8988T (cell line): ENCODE measurements around the gene APC2.
"Not testable (repeated sequence)": the region's sequence is repeated elsewhere in the genome, so short reads cannot be mapped to it uniquely, and the experiment has no call there.

Experiments used
- DNase-seq: peaks from one replicate; pipeline ENCODE4 v3.0.0; 2011

The APC2 gene

GRCh38 chr19:1503089-1503924, 53.4 kb downstream of the APC2 start:
- DNase-seq, result no peak

DNA sequence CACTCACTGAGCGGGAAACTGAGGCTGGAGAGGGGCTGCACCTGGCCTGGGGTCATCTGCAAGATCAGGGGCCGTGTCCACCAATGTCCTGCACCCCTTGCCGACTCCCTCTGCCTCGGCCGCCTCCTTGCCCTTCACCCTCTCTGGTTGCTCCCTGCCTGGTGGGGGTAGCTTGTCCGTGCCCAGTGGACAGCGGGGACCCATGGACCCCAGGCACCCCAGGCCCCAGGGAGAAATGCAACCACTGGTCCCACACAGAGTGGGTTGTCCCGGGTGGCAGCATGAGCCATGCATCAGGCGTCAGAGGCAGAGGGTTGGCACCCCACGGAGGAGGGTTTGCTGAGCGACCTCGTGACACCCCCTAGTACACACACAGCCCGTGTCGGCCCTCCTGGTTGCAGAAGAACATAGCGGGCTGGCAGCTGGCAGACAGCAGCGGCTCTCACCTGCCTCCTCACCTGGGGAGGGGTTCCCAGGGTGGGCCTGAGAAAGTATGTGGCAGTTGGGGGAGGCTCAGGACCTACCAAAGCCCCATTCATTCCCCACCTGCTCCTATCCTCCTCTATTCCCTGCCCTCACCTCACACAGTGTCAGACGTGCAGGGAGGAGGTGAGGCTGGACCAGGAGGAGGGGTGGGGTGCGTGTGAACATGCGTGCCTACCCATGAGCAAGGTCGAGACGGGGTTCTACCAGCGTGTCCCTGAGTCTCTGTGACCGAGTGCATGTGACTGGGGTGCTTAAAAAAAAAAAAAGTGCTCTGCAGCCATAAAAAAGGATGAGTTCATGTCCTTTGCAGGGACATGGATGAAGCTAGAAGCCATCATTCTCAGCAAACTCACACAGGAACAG, 54.2 kb downstream of the APC2 start:
- no peak for DNase-seq

DNA sequence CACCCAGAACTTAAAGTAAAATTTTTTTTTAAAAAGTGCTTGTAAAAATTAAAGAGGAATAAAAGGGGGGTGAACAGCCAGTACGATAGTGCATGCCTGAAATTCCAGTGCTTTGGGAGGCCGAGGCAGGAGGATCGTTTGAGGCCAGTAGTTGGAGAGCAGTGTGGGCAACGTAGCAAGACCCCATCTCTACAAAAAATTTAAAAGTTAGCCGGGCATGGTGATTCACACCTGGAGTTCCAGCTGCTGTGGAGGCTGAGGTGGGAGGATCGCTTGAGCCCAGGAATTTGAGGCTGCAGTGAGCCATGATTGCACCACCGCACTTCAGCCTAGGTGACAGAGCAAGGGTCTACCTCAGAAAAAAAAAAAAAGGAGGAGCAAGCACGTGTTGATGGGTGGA, 55.1 kb downstream of the APC2 start:
- no peak for DNase-seq

DNA sequence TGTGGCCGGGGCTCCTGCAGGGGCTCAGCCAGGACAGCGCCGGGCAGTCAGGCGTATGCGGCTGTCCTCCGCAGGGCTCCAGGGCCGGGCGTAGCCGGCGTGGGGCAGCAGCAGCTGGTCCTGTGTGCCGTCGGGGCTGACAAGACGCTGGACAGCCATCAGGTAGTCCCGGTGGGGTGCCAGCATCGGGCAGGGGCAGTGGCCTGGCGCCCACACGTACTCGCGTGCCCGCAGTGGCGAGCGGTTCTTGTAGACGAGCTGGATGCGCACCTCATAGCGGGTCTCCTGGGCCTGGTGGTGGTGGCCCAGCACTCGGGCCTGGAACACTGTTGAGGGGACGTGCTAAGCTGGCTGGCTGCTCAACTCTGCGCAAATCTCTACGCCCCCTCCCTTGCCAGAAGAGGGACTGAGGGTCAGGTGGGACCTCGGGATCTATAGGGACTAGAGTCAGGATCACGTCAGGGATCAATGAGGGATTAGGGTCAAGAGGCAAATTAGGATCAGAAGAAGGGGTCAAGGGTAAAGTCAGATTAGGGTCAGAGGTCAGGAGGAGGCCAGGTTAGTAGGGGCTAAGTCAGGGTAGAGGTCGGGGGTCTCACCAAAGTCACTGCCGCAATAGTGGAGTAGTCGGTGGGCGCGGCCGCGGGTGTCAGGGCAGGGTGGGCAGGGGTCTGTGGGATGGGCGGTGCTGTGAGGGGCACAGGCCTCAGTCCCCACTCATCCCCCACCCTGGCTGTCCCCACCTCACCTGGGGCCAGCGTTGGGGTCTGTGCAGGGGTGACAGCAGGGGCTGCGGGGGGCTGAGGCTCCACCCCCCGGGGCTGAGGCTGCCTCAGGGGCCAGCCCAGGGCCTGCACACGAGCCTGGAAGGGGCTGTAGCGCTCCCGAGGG, 56.3 kb downstream of the APC2 start:
- DNase-seq, result no peak

GRCh38 chr19:1507192-1507660, 57.3 kb downstream of the APC2 start:
- DNase-seq, result no peak

DNA sequence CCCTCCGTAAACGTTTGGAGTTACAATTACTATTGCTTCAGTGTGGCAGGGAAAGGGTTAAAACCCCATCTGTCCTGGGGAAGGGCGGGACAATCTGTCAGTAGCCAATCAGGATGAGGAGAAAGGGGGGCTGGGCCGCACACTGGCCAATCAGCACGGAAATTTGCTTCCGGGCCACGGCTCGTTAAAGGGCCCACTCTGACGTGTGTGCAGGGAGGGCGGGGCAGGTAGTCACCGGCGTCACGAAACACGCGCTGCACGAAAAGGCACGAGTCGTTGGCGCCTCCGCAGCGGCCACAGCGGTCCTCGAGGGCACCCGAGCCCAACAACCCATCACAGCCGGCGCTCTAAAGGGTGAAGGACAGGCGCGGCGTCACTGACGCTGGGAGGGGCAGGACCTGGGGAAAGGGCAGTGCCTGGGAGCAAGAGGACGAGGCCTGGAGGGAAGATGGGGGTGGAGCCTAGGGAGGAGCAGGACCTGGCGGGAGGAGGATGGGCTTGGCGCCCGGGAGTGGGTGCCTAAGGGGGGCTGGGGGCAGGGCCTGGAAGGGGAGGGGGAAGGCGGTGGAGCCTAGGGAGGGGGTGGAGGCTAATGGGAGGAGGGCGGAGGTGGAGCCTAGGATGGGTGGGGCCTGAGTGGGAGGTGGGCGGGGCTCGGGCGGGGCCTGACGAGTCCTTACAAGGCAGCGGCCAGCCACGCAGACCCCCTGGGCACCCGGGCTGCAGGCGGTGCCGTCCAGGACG, 58.0 kb downstream of the APC2 start:
- peak; percentile 90 for DNase-seq

DNA sequence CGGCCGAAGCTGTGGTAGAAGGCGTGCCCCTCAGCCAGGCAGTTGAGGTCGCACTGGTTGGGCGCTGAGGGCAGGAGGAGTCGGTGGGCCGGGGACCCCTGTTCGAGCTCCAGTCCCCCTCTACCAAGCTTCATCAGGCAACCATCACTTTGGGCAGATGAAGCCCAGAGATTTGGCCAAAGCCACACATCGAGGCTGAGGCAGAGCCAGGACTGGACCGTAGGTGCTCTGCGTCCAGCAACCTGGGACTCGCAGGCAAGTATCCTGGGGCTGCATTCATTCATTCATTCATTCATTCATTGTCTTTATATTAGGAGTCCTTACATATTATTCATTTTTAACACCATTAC, 58.6 kb downstream of the APC2 start:
- no peak for DNase-seq

GRCh38 chr19:1509602-1510441, 59.9 kb downstream of the APC2 start:
- DNase-seq, result no peak

GRCh38 chr19:1510442-1510806, 60.5 kb downstream of the APC2 start:
- no peak for DNase-seq

DNA sequence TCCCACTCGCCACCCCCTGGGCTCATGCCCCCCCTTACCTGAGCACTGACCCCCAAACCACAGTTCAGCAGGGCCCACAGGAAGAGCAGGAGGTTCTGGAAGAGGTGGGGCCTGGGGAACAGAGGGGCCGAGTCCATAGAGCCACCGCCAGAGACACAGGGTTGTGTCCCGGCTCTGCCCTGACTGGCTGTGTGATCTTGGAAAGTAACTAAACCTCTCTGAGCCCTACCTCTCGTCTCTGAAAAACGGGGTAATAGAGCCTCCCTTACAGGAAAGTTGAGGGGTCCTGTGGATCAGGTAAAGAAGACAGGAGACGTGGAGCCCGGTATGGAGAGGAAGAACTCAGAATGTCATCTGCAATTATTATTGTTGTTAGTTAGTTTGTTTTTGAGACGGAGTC, 60.9 kb downstream of the APC2 start:
- no peak for DNase-seq

DNA sequence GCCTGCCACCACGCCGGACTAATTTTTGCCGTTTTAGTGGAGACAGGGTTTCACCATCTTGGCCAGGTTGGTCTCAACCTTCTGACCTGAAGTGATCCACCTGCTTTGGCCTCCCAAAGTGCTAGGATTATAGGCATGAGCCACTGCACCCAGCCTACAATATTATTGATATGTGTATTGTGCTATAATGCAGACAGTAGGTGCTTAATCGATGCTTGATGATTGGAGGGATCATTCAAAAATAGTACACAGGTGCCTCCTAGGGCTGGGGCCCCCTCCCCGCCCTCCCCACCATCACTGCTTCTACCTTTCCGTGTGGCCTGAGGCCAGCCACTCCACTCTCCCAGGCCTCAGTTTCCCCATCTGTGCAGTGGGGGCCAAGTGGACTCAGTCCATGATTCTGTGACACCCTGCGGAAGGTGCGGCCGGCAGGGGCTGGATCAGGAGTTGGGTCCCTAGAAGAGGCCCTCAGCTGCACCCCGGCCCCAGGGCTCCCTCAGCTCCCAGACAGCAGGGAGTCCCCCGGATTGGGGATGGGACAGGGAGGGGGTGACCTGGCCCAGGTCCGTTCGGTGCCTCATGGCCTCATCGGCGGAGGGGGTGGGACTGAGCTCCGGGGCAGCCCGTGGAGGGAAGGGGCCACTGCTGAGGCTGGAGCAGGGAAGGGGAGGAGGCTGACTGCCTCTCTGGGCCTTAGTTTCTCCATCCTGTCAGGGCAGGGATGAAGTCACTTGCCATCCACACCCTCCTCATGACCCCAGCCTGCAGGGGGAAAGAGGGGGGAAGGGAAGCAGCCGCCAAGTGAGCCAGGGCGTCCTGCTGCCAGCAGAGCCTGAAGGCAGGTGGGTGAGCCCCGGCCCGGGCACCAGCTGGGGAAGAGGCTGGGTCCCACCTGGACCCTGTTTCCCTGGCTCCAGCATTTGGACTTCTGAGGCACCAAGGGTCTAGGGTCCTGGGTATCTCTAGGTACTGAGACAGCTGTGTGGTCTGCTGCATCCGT, 61.7 kb downstream of the APC2 start:
- DNase-seq, result no peak

DNA sequence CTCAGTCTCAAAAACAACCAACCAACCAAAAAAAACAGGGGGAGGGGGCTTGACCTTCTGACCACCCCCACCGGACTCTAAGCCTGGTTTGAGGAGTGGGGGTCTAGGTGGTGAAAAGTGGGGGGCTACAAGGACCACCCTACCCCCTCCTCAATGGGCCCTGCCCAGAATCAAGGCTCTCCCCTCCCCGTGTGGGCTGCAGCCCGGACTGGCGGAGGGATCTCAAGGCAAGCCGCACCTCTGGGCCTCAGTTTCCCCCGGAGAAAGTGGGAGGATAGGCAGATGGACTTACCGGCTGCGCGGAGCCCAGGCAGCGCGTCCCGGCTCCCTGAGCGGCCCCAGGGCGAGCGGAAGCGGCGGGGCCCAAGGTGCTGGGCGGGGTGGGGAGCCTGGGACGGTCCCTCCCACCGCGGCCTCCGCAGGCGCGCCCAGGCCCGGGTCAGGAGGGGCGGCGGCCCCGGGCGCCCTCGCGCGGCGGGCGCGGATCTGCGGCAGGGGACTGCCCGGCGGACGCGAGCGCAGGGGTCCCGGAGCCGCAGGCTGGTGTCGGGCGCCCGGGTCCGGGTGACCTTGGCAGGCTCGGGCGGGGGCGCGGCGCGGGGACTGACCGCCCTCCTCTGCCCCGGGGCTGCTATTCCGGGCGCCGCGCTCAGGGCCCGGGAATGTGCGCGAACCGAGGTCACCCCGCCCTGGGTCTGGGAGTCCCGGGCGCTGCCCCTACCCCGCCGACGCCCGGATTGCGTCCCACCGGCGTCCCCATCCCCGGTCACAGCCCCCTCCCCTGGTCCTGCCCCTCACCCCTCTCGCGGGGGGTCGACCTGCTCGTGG, 63.0 kb downstream of the APC2 start, which contains the start of gene ADAMTSL5:
Gene ADAMTSL5, minus strand, starts transcription at position 349 of the 828 bp plus-strand sequence. CDS start 2,076 bp downstream, outside the sequence.
- peak; percentile 80 for DNase-seq

- DNase-seq, result peak; percentile 53
Observed at GRCh38 chr19:1513499-1514294, 63.8 kb downstream of the APC2 start.

GRCh38 chr19:1514295-1514661, 64.4 kb downstream of the APC2 start:
- no peak for DNase-seq

DNA sequence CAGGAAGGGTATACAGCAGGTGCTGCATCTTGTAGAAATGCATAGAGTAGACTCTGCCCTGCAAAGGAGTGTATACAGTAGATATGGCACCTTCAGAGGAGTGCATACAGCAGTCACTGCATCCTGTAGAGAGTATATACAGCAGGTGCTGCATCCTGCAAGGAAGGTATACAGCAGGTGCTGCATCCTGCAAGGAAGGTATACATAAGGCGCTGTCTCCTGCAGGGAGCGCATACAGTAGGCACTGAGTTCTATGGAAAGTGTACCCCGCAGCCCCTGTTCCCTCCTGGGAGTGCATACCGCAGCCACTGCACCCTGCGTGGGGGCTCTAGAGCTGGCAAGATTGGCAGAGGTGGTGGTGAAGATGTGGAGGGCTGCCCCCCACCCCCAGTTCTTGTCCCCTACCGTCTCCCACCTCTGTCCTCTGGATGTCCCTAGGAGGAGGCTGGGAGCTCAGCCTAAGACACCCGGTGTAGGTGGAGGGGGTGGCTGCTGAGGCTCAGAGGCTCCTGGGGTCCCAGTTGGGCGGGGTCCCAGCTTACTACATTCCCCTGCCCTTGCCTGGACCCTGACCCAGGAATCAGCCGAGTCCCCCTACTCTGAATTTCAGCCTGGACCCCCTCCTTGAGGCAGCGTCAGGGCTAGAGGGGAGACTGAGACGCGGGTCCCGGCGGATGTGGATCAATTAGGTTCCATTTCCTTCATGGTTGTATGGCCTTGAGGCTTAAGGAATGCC, 65.2 kb downstream of the APC2 start:
- DNase-seq, result no peak

GRCh38 chr19:1516395-1516753, 66.5 kb downstream of the APC2 start:
- no peak for DNase-seq

DNA sequence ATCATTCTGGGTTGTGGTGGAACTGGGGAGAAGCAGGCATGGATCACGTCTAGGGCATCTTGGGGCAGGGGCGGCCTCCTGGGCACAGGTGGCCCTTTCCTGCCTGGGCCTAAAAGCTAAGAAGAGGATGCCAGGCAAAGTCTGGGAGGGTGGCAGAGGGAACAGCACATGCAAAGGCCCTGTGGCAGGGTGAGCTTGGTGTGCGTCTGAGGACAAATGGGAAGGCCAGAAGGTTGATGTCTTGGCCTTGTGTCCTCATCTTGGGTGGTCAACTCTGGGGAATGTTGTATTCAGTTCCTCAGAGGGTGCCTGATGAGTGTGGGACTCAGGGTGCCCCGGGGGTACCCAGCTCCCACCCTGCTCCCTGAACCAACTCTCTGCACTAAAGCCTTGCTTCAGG, 68.5 kb downstream of the APC2 start:
- DNase-seq, result no peak

- DNase-seq, result not testable (repeated sequence)
Observed at GRCh38 chr19:1519802-1520201, 69.9 kb downstream of the APC2 start.
